Activated CD8-positive, alpha-beta memory T cell treated with anti-CD3 and anti-CD28 coated beads, Interleukin-2, amount 50 U/mL, for 48 hours (primary cell): ENCODE results near the gene TMEM61.
"Not testable (repeated sequence)": the region's sequence is repeated elsewhere in the genome, so short reads cannot be mapped to it uniquely, and the experiment has no call there.

ENCODE experiments used
- DNase-seq: peaks from one replicate; pipeline ENCODE4 v3.0.0-alpha.2; 2020

TMEM61 gene

GRCh38 chr1:54980528-54981241 is at the start of gene TMEM61:
Gene TMEM61, plus strand, starts transcription at chr1:54980628. Its CDS starts 438 bp downstream, at chr1:54981066.
- DNase-seq = no peak

GRCh38 chr1:54931275-54931840 is 49.1 kb upstream of the TMEM61 start:
- no peak for DNase-seq

GRCh38 chr1:54934081-54934480 is 46.3 kb upstream of the TMEM61 start:
- DNase-seq = not testable (repeated sequence)

GRCh38 chr1:54934869-54935268 is 45.6 kb upstream of the TMEM61 start:
- DNase-seq = no peak

GRCh38 chr1:54936791-54937190 is 43.6 kb upstream of the TMEM61 start:
- DNase-seq = no peak

- DNase-seq = no peak
These were observed 43.0 kb upstream of the TMEM61 start for GRCh38 chr1:54937469-54937868.

- DNase-seq = not testable (repeated sequence)
These were observed 41.5 kb upstream of the TMEM61 start for GRCh38 chr1:54938955-54939354.

- no peak for DNase-seq
These were observed 40.4 kb upstream of the TMEM61 start for GRCh38 chr1:54940042-54940441.

- DNase-seq = no peak
These were observed 37.5 kb upstream of the TMEM61 start for GRCh38 chr1:54942976-54943375.

- DNase-seq = peak; percentile 77
These were observed 35.6 kb upstream of the TMEM61 start for GRCh38 chr1:54944610-54945392.

- DNase-seq = no peak
These were observed 35.0 kb upstream of the TMEM61 start for GRCh38 chr1:54945393-54945936.

GRCh38 chr1:54947540-54947939 is 32.9 kb upstream of the TMEM61 start:
- DNase-seq = no peak

GRCh38 chr1:54949053-54949452 is 31.4 kb upstream of the TMEM61 start:
- no peak for DNase-seq

- DNase-seq = no peak
These were observed 30.4 kb upstream of the TMEM61 start for GRCh38 chr1:54950006-54950368.

- peak; percentile 79 for DNase-seq
These were observed 29.9 kb upstream of the TMEM61 start for GRCh38 chr1:54950369-54951163.

GRCh38 chr1:54951810-54952226 is 28.6 kb upstream of the TMEM61 start:
- DNase-seq = no peak

GRCh38 chr1:54952950-54953718 is 27.3 kb upstream of the TMEM61 start:
- no peak for DNase-seq

- no peak for DNase-seq
These were observed 26.6 kb upstream of the TMEM61 start for GRCh38 chr1:54953846-54954245.

GRCh38 chr1:54955359-54955758 is 25.1 kb upstream of the TMEM61 start:
- DNase-seq = no peak

GRCh38 chr1:54956726-54957125 is 23.7 kb upstream of the TMEM61 start:
- no peak for DNase-seq

GRCh38 chr1:54959241-54959640 is 21.2 kb upstream of the TMEM61 start:
- no peak for DNase-seq
